T47D (cell line): ENCODE results near the gene METTL2B.
"Not testable (repeated sequence)": the region's sequence is repeated elsewhere in the genome, so short reads cannot be mapped to it uniquely, and the experiment has no call there.

Experiments
- DNase-seq, 2 experiments: peaks; one replicate each; pipeline versions ENCODE4 v3.0.0 to v3.0.0-alpha.2; 2011 to 2012; ENCODE audit warnings: low read depth in 1 of 2, low spot score in 1 of 2
- JUND ChIP-seq: IDR thresholded peaks from 2 replicates; pipeline ENCODE4 v1.6.1; 2012; ENCODE audit warnings: low read depth
- in situ Hi-C: cut with HindIII; loops from 2 replicates; pipeline ENCODE4 v1.10.0; 2016; ENCODE audit warnings: low sequenced_read_pairs, low pct_unique_long_range_greater_than_20kb

The METTL2B gene

GRCh38 chr7:128459394-128459878 is 17.1 kb upstream of the METTL2B start:
- peak in 1 of 2 experiments; percentile 86 for DNase-seq
- no peak for TF ChIP-seq JUND
- in situ Hi-C loops = no loop called here

- TF ChIP-seq JUND = no peak
- in situ Hi-C loops = no loop called here
- DNase-seq = no peak
Observed at GRCh38 chr7:128462460-128462859, 14.1 kb upstream of the METTL2B start.

GRCh38 chr7:128463345-128463744 is 13.2 kb upstream of the METTL2B start:
- in situ Hi-C loops = not testable (repeated sequence)

GRCh38 chr7:128463933-128464332 is 12.6 kb upstream of the METTL2B start:
- in situ Hi-C loops, DNase-seq: not testable (repeated sequence)

More at GRCh38 chr7:128463345-128463744, 13.2 kb upstream of the METTL2B start:
- DNase-seq = not testable (repeated sequence)

- DNase-seq, in situ Hi-C loops: not testable (repeated sequence)
Observed at GRCh38 chr7:128466871-128467270, 9.7 kb upstream of the METTL2B start.

- in situ Hi-C loops, DNase-seq: not testable (repeated sequence)
Observed at GRCh38 chr7:128477336-128477690, 765 bp downstream of the METTL2B start.

GRCh38 chr7:128479082-128479481 is 2.5 kb downstream of the METTL2B start:
- in situ Hi-C loops, DNase-seq: not testable (repeated sequence)

GRCh38 chr7:128488134-128488533 is 11.6 kb downstream of the METTL2B start:
- in situ Hi-C loops = not testable (repeated sequence)

GRCh38 chr7:128497405-128497804 is 20.9 kb downstream of the METTL2B start:
- no peak for TF ChIP-seq JUND
- DNase-seq = no peak

More at GRCh38 chr7:128488134-128488533, 11.6 kb downstream of the METTL2B start:
- not testable (repeated sequence) for DNase-seq

GRCh38 chr7:128505416-128505815 is 28.9 kb downstream of the METTL2B start:
- in situ Hi-C loops = not testable (repeated sequence)

More at GRCh38 chr7:128497405-128497804, 20.9 kb downstream of the METTL2B start:
- in situ Hi-C loops = no loop called here

GRCh38 chr7:128506819-128507218 is 30.3 kb downstream of the METTL2B start:
- DNase-seq = not testable (repeated sequence)

More at GRCh38 chr7:128505416-128505815, 28.9 kb downstream of the METTL2B start:
- not testable (repeated sequence) for DNase-seq

GRCh38 chr7:128507321-128507993 is 30.9 kb downstream of the METTL2B start:
- DNase-seq = not testable (repeated sequence)

More at GRCh38 chr7:128506819-128507218, 30.3 kb downstream of the METTL2B start:
- in situ Hi-C loops = not testable (repeated sequence)

GRCh38 chr7:128511692-128512091 is 35.1 kb downstream of the METTL2B start:
- in situ Hi-C loops, DNase-seq: not testable (repeated sequence)

More at GRCh38 chr7:128507321-128507993, 30.9 kb downstream of the METTL2B start:
- in situ Hi-C loops = not testable (repeated sequence)

- DNase-seq, in situ Hi-C loops: not testable (repeated sequence)
Observed at GRCh38 chr7:128515232-128515631, 38.7 kb downstream of the METTL2B start.

- DNase-seq, in situ Hi-C loops: not testable (repeated sequence)
Observed at GRCh38 chr7:128517023-128517422, 40.5 kb downstream of the METTL2B start.

- peak in 1 of 2 experiments; percentile 48 for DNase-seq
Observed at GRCh38 chr7:128523226-128523931, 46.8 kb downstream of the METTL2B start.

GRCh38 chr7:128523932-128524524 is 47.5 kb downstream of the METTL2B start:
- in situ Hi-C loops, DNase-seq: not testable (repeated sequence)

More at GRCh38 chr7:128523226-128523931, 46.8 kb downstream of the METTL2B start:
- in situ Hi-C loops = not testable (repeated sequence)

GRCh38 chr7:128525584-128525983 is 49.0 kb downstream of the METTL2B start:
- DNase-seq, in situ Hi-C loops: not testable (repeated sequence)
